HG02798 (cell line): ENCODE data around the gene MST1R.

ENCODE experiments used
- ATAC-seq: cut with Tn5 transposase; IDR thresholded peaks from one replicate; pipeline ENCODE4 v1.9.1; 2021; ENCODE audit warnings: mild to moderate bottlenecking; ENCODE audit not compliant: unreplicated experiment, poor library complexity

The MST1R gene

DNA sequence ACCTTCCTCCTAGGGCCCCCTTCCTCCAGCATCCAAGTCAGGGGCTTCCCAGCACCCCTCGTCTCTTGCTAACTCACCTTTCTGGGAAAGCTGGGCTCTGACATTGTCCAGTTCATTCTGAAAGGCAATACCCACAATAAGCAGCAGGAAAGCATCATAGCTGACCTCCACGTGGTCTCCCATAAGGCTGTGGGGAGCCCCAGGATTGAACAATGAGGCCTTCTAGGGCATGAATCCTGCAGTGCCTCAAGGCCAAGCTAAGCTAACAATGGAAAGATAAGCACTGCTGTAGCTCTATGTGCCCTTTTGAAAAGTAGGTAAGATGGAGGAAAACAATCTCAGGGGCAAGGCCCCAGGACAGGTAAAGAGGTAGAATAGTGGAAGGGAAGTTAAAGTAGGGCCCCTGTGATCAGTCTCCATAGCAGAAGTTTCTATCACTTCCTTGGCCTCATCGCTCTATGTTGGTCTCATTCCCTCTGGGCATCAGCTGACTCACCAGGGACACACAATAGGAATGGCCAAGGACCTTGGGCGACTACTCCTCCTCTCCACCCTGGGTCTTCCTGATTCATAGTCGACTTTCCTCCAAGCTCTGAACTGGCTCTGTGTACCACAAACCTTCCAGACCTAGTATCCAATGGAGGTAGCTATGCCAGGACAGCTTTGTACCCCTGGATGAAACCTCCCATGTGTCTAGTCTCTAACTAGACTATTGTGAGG, 59.0 kb downstream of the MST1R start:
- no peak for ATAC-seq

DNA sequence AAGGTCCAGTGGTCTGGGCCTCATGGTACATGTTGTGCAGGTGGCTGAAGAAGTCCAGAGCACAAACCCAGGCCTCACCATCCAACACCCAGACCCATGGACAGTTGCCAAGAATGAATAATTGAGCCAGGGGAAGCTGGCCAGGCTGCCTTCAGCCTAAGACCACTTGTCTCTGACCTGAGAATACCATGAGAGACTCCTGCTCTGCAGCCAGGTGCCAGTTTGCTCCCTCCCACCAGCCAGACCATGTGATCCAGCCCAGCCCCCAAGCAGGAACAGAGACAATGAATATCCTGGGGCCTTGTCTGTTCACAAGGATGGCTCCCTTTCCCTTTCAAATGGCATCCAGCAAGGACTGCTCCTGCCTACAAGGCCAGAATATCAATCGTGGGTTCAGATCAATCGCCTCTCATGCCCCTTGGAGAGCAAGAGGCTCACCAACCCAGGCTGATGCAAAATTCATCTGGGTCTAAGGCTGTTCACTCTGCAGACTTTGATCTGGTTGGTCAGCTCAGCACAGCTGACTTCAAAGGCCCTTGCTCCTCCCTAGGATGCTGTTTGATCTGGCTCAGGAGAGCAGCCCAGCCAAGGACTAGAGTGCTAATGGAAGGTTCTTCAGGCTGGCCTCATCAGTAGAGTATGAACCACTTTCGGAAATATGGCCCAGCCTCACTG, 60.7 kb downstream of the MST1R start:
- ATAC-seq = no peak

DNA sequence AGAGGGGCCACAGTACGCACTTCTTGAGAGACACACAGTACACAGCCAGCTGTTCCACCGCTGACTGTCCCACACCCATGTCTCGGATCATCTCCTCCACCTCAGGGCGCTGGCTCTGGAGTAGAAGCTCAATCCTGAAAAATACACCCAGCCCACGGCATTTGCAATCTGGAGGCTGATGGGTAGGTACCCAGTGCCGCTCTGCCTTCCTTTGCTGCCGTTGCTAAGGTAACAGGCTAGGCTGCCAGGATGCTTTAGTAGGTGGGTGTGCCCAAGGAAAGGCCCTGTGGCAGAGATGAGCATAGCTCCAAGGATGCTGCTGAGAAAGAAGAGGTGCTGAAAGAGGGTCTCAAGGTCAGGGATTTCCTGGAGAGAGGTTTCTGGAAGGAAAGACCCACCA, 61.9 kb downstream of the MST1R start:
- ATAC-seq = no peak

DNA sequence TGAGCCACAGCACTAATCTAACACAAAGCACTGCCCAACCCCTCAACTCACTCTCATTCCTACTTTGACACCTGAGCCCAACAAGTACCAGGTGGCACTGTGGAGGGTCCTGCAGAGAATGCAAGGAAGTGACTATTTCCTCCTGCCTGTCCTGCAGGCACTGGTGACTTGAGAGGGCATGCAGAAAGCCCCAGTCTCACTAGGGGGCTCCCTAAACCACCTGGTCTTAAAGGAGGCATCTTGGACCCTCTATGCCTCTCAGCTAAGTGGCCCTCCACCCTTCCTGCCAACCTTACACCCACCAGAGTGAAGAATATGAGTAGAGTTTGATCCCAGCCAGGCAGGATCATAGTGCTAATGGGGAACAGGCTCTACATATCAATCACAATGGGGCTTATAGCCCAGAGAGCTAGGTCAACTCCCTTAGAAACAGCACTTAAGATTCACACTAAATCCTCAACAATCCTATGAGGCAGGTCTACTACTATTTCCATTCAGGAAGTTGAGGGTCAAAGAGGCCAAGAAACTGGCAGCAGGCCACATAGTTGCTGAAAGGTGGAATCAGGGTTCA, 62.5 kb downstream of the MST1R start:
- no peak for ATAC-seq

DNA sequence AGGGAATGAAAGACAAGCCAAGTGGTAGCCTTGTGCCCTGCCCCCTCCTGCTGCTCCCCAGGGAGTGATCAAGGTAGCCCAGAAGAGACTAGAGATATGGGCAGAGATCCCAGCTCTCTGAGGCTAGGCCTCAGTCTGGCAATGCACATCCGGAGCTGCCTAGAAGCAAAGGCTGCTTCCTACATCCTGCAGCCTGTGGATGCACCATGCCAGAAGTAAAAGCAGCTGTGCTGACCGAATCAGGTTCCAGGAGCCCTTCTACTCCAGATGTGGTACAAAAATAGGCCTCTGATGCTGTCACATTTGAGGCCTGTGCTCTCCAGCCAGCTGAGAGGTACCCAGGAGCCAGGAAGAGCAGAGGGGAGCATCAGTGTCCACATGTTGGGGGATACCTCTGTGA, 63.3 kb downstream of the MST1R start:
- no peak for ATAC-seq

DNA sequence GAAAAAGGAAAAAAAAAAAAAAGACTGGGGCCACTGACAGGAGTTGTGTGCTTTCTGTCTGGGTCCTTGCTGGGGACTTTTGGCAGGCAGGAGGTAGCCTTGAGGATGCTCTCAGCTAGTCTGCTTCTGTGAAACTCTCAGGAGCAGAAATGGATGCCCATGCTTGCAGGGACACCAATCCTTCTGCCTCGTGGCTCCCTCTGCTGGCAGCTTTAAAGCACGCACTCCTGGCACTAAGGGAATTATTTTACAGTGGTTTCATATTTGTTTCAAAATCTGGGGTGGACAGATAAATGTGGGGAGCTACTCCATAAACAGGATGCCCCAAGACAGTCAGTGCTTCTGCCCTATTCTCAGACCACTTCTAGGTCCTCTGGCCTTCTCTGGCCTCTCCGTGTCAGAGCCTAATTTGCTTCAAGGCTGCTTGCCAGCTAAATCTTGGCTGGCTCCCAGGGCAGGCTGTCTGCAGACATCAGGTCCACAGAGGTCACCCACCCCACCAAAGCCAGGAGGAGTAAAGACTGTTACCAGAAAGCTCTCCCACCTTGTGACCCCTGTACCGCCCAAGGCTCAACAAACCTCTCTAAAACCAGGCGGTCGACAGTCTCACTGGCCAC, 64.4 kb downstream of the MST1R start:
- no peak for ATAC-seq
